ENCODE data around the gene NFIA.

NFIA gene

DNA sequence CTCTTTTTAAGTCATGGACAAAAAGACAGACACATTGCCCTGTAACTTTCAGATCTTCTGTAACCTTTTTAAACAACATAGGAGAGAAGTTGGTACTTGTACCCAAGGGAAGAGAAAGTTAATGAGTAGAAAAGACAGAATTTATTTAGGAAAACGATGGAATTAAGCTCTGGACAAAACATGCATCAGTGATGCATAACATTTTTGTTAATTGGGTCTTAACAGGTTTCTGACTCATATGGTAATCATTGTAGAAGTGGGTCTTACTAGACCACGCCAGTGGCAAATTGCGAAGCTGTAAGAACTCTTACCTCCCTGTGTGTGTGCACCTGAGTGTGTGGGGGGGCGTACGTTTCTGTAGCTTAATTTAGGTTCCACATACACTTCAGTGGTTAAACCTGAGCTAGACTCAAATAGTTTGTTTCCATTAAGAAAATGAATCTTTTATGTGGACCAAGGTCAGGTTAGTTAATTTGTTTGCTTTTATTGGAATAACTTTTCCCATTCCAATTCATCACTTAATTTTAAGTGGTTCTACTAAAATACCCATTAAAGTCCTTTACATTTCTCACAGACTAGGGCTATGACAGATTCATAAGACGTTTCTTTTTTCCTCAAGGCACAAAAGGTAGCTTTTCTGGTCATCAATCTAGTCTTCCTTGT, 48.1 kb downstream of the NFIA start:
- DNase-seq (ENCODE audit: low read depth in 2 of 2): no peak

DNA sequence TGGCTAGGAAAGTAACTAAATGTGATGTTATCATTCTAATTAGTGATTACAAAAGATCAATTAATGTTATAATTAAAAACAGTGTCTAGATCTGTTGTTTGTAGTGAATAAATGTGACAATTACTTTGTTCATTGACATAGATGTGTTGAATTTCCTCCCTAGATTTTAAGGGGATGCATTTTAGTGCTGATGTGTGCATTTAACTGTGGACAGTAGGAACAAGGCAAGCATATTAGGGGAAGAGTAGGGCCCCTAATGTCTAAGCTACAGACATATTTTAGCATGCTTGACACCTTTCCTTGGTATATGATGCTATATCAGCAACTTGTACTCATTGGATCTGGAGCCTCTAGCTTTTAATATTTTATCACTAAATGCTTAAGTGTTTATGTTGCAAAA, 48.9 kb downstream of the NFIA start:
- no peak for DNase-seq (ENCODE audit: low read depth in 2 of 2)

DNA sequence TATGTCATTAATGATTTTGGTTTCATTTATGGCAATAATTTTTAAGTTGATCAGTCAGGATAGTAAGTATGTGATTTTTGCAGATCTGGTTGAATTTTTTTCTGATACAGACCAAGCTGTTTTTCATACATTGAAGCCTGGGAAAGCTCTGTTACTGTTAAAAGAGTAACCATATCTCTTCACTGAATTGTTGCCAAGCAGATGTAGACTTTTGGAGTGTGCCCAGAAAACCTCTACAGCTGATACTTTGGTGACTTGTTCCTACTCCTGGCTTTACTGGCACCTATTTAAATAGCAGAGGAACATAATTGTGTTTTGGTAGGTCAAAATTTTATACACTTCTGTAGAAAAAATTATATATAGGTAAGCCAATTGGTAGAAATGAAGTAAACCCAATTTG, 49.4 kb downstream of the NFIA start:
- no peak for DNase-seq (ENCODE audit: low read depth in 2 of 2)

DNA sequence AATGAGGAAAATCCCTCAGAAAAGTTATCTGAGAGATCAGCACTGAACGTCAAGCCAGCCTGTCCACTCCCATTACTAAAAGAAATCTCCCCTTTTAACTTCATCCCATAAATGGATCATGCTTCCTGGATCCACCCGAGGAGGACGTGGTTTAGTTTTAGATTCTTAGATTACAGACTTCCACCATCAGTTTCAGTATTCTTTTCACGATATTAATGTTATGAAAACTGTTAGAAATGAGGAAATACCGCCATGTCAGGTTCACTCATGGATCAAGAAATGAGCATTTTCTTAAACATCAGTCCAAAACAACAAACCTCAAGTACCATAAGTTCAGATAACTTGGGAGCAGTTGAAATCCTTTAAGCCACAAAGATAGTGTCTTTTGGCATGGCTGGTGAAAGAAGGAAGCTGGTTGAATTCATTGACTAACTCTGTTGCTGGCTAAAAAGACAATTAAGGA, 49.8 kb downstream of the NFIA start:
- DNase-seq (ENCODE audit: low read depth in 2 of 2): no peak

DNA sequence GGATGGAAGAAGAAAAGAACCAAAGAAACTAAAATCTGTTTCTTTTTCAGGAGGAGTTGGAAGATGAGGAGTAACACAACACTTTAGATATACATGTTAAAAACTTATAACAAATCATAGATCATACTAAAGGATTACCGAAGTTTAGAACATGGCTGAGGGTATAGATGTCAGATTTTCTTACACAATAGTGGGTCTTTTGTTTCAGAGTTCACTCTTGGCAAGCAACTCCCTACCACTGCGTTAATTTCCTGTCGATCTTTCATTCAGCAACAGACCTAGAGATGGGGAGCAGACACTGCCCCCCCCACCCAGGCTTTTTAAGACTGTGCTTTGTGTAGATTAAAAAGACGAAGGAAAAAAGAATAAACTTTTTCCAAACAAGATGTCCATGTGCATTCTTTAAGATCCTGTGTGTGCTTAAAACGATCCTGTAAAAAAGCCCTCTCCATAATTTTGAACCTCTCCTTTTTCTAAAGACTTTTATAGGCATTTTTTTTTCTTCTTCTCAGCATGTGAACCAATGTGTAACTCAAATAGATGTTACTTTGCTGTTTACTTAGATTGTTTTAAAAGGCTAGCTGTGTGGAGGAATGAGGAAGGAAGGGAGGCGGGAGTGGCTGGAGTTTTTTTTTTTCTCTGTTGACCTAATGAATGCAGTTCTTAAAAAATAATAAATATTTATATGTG, 50.4 kb downstream of the NFIA start:
- no peak for DNase-seq (ENCODE audit: low read depth in 2 of 2)

DNA sequence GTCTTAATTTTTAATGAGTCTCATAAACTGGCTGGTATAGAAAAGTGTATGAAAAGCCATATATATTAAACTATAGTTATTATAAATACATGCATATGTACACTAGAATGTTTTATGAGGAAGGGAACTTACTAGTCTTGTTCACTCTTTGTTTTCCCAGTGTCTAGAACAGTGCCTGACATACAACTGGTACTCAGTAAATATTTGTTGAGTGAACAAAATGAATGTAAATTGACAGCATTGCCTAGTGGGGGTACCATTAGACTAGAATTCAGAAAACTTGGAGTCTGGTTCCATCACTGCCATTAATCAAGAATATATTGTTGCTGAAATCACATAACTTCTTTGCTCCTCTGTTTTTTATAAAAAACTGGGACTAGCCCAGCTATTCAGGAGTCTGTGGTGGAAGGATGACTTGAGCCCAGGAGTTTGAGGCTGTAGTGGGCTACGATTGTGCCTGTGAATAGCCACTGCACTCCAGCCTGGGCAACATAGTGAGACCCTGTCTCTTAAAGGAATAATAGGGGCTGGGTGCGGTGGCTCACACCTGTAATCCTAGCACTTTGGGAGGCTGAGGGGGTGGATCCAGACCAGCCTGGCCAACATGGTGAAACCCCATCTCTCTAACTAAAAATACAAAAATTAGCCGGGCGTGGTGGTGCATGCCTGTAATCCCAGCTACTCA, 51.1 kb downstream of the NFIA start:
- no peak for DNase-seq (ENCODE audit: low read depth in 2 of 2)

DNA sequence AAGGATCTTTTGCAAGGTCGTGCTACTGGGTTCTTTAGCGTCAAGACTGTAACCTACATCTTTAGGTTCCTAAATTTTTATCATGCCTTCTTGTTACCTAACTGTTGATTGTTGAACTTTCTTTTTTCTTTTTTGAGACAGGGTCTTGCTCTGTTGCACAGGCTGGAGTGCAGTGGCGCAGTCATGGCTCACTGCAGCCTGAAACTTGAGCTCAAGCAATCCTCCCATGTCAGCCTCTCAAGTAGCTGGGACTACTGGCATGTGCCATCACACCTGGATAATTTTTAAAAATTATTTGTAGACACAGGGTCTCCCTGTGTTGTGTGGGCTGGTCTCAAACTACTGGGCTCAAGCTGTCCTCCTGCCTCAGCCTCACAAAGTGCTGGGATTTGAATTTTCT, 52.9 kb downstream of the NFIA start:
- no peak for DNase-seq (ENCODE audit: low read depth in 2 of 2)

DNA sequence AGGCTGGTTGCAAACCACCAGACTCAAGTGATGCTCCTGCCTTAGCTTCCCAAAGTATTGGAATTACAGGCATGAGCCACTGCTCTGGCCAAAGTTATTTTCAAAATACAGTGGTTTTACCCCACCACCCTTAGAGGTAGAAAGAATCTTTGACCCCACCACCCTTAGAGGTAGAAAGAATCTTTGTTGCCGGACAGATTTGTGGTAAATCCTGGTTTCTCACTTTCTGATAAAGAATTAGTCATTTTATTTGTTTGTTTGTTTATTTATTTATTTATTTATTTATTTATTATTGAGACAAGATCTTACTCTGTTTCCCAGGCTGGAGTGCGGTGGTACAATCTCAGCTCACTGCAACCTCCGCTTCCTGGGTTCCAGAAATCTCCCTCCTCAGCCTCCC, 55.9 kb downstream of the NFIA start:
- no peak for DNase-seq (ENCODE audit: low read depth in 2 of 2)

DNA sequence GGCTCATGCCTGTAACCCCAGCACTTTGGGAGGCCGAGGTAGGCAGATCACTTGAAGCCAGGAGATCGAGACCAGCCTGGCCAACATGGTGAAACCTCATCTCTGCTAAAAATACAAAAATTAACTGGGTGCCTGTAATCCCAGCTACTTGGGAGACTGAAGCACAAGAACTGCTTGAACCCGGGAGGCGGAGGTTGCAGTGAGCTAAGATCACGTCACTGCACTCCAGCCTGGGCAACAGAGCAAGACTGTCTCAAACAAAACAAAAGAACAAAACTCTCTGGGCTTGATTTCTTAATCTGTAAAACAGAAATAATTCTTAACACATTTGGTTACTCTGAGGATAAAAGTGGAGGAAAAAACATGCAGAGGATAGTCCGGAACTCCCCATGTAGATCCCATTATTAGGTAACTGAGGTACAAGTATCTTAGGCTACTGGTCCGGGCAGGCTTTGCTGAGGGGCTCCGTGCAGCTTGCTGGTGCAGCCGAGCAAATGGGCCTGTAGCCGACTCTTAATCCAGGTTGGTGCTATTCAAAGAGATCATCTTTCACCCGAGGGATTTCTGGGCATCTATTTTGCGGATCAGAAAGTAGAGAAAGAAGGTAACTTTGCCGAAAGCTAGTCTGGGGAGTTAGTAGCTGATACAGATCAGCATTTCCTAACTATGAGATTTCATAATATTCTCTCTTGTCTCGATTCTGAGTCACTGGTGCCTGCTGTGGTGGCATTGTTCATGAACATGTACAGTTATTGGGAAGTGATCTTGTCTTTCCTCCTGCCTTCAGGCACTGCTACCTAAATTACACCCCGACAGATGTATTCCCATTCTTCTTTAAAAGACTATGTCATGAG, 56.8 kb downstream of the NFIA start:
- no peak for DNase-seq (ENCODE audit: low read depth in 2 of 2)

DNA sequence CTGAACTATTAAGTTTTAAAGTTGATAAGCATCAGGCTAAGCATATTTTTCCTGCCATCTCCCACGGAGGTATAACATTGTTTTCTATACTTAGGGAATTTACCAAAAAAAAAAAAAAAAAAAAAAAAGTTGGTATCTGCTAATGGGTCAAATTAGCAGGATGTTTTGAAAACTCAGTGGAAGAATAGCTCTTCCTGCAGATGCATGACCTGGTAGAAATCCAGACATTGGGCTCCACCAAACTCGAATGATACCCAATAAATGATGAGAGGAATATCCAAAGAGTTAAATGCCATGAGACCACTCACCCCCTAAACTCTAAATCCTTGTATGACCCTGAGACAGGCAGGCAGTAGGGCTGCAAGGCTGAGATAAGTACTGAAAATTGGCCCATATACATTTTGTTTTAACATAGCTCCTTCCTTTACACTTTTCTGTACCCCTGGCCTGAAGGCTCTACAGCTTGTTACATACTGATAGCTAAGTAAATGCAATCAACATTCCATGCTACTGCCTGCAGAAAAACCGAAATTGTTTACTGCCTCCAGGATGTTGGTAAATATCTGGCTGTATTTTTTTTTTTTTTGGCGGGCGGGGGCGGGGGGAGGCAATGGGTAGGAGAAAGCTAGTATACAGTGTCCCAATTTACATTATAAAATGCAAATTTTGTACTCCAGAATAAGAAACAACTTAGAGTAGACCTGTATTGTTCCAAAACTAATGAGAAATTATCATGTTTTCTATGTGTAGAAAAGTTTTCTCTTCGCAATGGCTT, 57.6 kb downstream of the NFIA start:
- no peak for DNase-seq (ENCODE audit: low read depth in 2 of 2)

DNA sequence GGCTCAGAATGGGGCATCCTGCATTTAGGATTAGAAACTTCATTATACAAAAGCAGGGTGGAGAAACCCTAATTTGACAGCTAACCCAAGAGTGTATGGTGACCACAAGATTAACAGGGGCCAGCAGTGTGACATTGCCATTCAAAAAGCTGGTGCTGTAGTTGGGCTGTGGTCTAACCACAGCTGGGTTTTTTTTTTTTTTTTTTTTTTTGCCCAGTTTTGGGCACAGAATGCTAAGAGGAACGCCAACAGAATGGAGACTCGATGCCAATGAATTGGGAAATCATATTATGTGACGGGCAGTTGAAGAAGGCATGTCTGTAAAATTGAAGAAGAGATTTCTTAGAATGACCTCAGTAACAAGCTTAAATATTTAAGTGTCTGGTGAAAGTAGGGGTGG, 58.4 kb downstream of the NFIA start:
- no peak for DNase-seq (ENCODE audit: low read depth in 2 of 2)

DNA sequence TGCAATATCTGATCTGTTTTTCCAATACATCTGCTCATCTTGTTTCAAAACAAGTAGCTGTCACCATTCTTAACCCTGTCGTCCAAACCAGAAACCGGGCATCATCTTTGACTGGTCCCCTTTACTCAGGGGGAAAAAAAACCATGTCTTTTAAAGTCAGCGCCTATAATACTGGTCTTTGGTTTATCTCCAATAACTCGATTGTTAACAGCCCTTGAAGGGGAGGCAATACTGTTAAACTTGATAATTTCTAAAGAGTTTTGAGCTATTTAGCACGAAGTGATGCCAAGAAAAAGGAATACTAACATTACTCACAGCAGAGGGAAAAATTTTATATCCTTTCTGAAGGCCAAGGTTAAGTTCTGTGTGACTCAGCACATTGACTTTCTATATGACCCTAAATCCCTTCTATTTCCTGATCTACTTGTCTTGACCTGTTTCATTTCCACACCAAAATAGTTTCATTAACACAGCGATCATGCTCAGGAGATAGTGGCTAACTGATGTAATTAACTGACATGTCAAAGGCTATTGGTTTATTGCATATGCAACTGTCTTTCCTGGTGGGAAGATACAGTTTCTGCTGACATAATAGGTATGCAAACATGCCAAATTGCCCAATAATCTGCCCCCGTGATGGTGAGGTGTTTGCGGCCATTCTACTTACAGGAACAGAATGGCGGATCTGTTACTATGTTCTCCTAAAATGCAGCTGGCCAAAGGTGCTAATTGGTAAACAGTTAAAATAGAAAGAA, 59.1 kb downstream of the NFIA start:
- DNase-seq (ENCODE audit: low read depth in 2 of 2): no peak

DNA sequence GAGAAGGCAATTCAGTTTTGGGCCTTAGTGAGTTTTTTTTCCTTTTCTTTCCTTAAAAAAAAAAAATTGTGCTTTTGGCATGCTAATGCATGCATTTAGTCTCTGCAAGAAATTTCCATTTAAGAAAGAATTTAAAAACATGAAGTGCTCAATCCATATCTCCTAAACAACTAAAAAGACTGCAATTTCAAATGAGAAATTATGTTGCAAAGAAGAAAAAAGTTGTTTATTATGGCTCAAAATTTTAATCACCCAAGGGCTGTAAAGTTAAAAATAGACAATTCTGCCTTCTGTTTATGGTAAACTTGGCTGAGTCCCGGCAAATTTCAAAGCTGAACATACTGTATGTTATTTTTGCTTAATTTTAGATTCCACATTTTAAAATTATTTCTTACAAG, 59.7 kb downstream of the NFIA start:
- DNase-seq (ENCODE audit: low read depth in 2 of 2): no peak

DNA sequence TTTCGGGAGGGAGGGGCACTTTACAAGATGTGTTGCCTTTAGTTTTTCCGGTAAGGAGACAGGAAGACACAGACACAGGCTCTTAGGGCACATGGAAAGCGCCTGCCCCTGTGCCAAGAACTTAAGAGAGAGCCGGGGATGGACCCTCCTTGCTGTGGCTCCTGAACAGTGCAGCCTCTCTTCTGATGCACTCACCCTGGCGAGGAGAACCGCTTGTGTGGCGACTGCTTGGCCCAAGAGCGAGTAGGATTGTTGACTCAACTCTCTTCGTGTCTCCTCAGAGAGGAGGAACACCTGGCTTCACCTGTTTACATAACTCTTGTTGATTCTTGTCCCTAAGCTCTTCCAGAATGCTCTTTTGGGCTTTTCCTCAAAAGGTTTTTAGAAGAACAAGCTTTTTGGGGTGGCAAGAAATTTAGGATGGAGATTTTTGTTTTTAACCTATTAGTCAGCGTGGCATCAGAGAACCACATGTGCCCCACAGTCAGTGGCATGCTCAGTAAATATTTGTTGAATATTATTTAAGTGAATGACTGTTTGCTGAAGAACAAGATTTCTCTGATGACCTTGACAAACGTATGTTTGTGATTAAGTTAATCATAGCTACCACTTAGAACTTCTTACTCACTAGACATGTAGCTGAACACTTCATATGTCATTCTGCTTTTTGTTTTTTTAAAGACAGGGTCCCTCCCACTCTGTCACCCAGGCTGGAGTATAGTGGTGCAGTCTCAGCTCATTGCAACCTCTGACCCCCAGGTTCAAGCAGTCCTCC, 60.6 kb downstream of the NFIA start:
- no peak for DNase-seq (ENCODE audit: low read depth in 2 of 2)

DNA sequence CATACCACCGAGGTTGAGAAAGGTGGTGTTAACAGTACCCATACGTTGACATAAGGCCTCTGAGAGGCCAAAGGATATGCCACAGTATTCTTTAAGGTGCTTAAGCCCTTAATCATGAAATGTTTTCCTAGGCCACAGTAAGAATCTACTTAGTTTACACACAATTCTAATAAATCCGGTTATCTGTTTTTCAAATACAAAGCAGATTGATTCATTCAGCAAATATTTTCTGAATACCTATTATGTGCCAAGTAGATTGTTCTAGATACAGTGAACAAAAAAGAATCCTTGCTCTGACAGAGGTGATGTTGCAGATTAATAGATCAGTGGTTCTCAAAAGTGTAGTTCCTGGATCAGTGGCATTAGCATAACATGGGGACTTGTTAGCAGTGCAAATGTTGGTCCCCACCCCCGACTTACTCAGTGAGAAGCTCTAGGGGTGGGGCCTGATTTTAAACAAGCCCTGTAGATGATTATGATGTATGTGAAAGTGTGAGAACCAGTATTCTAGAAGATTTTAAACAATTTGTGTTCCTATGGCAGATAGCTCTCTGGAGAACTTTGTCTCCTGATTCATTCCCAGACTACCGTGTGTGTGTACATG, 61.6 kb downstream of the NFIA start:
- DNase-seq (ENCODE audit: low read depth in 2 of 2): no peak

DNA sequence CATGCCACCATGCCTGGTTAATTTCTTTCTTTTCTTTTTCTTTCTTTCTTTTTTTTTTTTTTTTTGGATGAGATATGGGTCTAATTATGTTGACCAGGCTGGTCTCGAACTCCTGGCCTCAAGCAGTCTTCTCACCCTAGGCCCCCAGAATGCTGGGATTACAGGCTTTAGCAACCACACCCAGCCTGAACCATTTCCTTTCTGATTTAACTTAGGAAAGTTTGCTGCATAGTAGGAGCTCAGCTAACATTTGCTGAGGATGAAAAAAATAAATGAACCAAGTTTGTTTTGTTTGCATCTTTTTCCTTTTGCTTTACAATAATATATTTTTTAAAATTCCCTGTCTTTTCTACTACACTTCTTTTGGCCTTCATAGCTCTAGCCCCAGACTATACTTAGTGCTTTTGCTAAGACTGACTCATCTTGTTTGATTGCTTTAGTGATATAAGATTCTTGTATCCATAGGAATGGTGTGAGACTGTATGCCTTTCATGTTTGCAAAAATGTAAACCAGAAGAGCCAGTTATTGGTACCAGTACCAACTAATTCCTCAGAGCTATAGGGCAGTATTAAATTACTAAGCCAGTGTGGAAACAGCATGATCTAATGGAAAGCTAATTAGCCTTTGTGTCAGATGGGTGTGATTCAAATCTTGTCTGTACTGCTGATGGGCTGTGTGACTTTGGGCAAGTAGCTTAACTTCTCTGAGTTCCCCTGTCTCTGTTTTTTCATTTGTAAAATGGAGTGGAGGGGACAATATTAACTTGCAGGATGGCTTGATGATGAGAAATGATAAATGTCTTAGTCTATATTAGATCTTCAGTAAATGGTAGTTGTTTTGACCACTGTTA, 66.9 kb downstream of the NFIA start:
- DNase-seq (ENCODE audit: low read depth in 2 of 2): no peak

DNA sequence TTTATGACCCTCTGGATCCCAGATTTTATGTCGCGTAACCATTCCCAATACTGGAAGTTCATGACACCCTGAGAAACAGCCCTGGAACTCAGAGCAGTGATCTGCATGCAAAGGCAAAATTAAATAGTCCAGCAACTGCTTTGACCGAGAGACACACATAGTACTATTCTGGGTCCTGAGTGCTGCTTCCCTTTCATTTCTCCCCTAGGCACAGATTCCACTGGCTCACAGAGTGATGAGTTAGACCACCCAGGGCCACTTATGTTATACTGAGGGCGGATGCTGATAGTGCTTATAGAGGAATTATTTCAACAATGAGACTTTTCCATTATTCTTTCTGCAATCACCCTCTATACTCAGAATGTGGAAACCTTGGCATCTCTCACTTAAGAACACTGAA, 69.2 kb downstream of the NFIA start:
- DNase-seq (ENCODE audit: low read depth in 2 of 2): no peak

DNA sequence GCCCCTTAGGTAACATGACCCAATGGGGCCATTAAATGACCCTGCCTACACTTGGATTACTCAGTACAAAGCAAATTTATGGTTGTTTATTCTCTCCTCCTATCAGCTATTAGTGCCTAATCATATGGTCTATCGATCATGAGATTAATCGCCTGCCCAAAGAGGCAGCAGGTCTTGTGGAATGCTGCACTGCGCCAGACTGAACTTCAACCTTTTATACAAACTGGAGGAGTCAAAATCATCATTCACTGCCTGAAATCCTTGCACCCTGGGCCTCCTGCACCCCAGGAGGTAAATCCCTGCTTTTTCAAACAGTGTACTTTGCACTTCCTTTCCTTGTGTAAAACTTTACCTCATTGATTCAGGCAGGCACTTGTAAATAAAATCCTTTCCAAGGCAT, 69.7 kb downstream of the NFIA start:
- no peak for DNase-seq (ENCODE audit: low read depth in 2 of 2)

Measured in stimulated activated CD4-positive, alpha-beta T cell treated with anti-CD3 and anti-CD28 coated beads, Interleukin-1b, Interleukin-23, amount 100 ng/mL, for 4 hours (primary cell).